HG02571 (cell line): ENCODE measurements around the gene SHE.

Experiments
- ATAC-seq: cut with Tn5 transposase; IDR thresholded peaks from one replicate; pipeline ENCODE4 v1.9.1; 2021; ENCODE audit warnings: mild to moderate bottlenecking, moderate library complexity; ENCODE audit not compliant: unreplicated experiment

Gene SHE

DNA sequence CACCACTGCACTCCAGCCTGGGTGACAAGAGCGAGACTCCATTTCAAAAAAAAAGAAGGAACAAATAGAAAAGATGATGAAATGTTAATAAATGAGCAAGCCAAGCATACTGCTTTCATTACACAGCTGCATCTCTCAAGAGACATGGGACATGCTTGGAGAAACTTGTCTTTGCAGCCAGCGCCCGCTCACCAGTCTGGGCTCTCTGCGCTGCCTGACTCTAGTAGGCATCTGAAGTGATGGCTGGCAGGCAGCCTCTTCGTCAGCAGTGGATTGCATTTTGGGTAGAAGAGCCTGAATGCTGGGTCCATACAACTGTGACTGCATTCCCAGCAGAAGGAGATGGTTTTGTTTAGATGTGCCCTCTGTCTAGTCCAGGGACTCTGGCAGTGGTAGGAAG is 49.1 kb downstream of the SHE start:
- no peak for ATAC-seq

GRCh38 chr1:154448331-154448811 is 53.8 kb downstream of the SHE start:
- no peak for ATAC-seq

- no peak for ATAC-seq
Observed at GRCh38 chr1:154446789-154447188, 55.4 kb downstream of the SHE start.

DNA sequence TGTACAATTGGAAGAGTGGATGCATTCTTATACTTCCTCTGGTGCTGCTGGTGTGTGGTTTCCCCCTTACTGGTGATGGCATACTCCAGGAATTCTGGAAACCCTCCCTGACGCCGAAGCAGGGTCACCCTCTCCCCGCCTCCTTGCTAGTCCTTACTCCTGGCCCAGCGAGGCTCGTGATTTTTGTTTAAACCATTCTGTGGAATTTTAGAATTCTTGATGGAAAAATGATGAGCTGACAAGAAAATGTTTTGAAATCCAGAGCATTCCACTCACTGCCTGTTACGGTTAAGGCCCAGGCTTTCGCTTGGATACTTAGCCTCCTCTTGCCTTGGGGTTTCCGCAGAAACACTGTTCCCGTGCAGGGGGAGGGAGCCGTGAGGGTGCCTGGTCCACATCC is 55.9 kb downstream of the SHE start:
- ATAC-seq, result no peak

DNA sequence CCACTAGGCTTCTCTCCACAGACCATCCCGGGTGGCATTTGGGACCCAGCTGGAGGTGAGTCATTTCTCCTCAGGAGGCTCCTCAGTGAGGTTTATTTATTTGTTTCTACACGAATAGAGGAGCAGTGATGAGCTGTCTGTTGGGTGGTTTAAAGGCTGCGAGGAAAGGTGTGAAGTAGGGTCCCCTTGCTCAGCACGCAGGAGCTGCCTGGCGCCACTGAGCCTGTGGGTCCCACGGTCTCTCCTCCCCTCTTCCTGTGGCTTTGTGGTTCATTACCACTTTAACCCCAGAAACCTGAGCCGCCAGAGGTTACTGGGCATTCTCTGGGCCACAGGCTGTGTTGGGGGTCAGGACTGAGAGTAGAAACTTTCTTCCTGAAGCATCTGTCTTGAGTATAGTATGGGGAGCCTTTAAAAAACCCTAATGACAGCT is 57.2 kb downstream of the SHE start:
- no peak for ATAC-seq

- no peak for ATAC-seq
Observed at GRCh38 chr1:154443274-154444013, 58.8 kb downstream of the SHE start.

DNA sequence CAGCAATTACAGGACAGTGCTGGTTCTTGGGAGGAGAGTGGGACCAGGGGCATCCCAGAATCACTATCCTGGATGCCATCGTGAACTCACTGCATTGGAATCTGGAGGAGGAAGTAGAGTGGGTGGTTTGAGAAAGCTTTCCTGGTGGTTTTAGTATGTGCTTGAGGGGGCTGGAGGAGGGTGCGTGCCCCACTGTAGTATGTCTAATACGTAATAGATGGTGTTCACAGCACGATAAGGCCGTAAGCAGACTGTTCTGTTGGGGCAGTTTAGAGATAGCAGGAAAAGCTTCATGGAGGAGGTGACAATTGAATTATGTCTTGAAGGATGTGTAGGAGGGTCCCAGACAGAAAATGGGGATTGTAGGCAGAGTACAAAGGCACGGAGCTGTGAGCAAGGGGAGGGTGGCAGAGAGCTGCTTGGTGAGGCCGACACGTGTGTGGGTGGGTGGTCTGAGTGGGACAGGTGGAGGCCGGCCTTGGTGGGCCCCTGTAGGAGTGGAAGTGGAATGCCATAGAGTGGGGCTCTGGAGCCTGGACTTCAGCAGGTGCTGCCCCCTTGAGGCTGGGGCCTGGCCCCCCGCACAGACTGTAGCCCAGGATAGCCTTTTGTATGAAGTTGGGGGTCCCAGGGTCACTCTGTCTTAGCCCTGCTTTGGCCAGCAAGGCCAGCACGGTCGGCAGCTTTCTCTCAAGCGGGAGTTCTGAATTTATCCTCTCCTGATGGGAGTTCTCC is 60.0 kb downstream of the SHE start:
- ATAC-seq, result no peak

DNA sequence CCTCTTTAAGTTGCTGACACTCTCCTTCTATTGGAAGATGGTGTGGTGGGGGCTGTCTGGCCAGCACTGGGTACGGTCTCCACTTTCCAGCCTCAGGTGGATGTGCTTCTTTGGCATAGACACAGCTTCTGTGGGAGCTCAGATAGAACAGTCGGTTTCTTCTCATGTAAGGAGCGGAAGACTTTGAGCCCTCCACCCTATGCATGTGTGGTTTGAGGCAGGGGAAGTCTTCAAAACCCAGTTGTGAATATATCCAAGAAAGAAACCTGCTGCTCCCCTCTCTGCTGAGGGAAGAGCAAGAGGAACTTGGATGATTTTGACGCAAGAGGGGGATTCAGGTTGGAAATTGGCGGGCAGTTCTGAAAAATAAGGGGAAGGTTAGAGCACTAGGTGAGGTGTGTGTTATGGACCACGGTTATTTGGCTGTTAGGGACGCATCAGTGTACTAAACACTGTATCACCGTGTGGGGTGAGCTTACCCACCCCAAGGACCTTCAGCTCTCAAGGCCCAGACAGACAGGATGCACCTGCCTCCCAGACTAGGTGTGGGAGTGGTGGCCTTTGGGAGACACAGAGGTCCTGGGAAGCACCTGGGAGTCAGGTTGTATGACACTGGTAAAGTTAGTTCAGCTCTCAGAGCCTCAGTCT is 60.8 kb downstream of the SHE start:
- ATAC-seq, result no peak

- ATAC-seq, result no peak
Observed at GRCh38 chr1:154440036-154440804, 62.0 kb downstream of the SHE start.

- ATAC-seq, result no peak
Observed at GRCh38 chr1:154436433-154436832, 65.8 kb downstream of the SHE start.

- no peak for ATAC-seq
Observed at GRCh38 chr1:154435599-154436200, 66.5 kb downstream of the SHE start.

DNA sequence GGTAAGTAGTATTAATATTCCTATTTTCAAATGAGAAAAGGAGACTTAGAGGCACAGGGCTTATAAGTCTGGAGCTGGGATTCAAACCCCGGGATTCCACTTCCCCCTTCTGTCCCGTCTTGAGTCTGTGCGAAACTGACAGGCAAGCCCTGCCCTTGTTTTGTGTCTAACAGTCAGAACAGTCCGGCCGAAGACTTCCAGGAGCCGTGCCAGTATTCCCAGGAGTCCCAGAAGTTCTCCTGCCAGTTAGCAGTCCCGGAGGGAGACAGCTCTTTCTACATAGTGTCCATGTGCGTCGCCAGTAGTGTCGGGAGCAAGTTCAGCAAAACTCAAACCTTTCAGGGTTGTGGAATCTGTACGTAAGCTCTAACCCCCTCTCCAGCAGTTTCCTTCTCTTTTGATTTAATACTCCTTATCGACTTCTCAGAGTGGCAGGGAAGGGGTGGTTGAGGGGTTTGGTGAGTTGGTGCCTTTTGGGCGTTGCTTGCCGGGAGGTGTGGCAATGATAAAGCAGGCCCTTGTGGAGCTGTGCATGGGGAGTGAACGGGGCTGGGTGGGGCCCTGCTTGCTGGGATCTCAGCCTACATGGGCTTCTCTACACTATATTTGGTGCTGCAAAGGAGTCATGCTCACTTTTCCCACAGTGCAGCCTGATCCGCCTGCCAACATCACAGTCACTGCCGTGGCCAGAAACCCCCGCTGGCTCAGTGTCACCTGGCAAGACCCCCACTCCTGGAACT is 67.7 kb downstream of the SHE start:
- no peak for ATAC-seq

GRCh38 chr1:154433161-154433764 is 68.9 kb downstream of the SHE start:
- no peak for ATAC-seq

DNA sequence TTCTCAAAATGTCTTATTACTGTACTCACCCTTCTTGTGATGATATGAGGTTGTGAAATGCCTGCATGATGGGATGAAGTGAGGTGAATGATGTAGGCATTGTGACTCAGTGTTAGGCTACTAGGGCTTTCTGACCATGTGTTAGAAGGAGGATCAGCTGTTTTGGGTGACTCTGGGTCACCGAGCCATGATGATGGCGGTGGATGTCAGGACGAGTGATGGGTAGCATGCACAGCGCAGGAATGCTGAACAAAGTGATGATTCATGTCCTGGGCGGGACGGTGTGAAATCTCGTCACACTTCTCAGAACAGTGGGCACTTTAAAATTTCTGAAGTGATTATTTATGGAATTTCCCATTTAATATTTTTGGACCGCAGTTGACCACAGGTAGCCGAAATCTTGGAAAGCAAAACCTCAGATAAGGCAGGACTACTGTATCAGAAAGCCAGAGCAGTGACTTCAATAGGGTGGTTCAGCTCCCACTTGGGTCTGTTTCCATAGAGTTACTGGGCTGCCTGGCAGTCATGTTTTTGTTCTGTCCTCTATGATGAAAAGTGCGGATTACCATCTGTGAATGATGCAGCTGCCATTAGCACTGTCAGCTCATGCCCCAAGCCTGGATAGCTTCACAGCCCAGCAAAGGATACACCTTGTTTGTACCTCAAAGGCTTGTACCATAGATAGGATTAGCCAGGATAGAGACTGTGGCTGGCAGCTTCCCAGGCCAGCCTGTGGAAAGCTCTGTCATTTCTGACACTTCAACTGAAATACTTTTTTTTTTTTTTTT is 70.4 kb downstream of the SHE start:
- ATAC-seq, result no peak

DNA sequence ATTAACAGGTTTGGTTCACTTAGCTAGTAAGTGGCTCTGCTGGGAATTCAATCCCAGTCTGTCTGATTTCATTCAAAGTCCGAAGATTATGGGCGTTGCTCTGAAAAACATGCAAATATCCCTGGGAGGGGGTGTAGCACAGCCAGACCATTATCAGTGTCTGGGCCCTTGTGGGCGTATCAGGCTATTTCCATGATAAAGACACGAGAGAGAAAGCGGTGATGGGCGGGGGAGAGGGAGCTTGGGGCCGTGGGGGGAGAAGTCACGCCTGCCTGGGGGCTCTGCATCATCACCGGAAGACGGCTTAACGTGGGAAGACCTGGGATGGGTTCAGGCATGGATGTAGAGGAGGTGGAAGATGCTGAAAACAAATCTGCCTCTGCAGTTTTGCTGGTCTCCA is 71.3 kb downstream of the SHE start:
- ATAC-seq, result no peak

GRCh38 chr1:154429841-154430611 is 72.2 kb downstream of the SHE start:
- ATAC-seq, result no peak
